B cell (primary cell): ENCODE results near the gene RABGAP1. TPM values are rescaled to one million over a fixed set of nuclear protein-coding genes. Genes with fewer than 3 reads are reported as not detected.

ENCODE experiments used
- ATAC-seq: fragments of 200-7000 bp; cut with Tn5 transposase; one replicate; pipeline ENCODE4 v1.10.0; 2021; ENCODE audit warnings: low read depth, mild to moderate bottlenecking, moderate number of reproducible peaks, moderate library complexity
- CTCF ChIA-PET: fragments of 350-600 bp; sonication (Branson Sonifier 250); formaldehyde crosslinking; loops from one replicate; lab custom pipeline; 2021; ENCODE audit warnings: antibody characterized with exemption, inconsistent platforms; lab: Charles Lee
- POLR2A ChIA-PET: fragments of 350-600 bp; sonication (Branson Sonifier 250); formaldehyde crosslinking; loops from one replicate; lab custom pipeline; 2021; ENCODE audit warnings: antibody characterized with exemption; lab: Charles Lee
- DNase-seq: peaks from one replicate; pipeline ENCODE4 v3.0.0; 2013
- H2AFZ ChIP-seq: 2 replicates; pipeline ENCODE4 v1.6.1; 2012; ENCODE audit warnings: mild to moderate bottlenecking, low read depth, low read length; ENCODE audit not compliant: insufficient read depth, poor library complexity, severe bottlenecking
- H3K27ac ChIP-seq, 2 donors: 1 replicate in 1 of 2; 2 replicates in 1 of 2; pipeline ENCODE4 v1.5.1; 2012 to 2013; ENCODE audit warnings: low read length in 2 of 2, mild to moderate bottlenecking in 2 of 2, moderate library complexity in 1 of 2
- H3K27me3 ChIP-seq, 4 experiments: fragments of 200-600 bp in 1 of 4; sonication (generic) in 1 of 4; replicated peaks in 1 of 4; 1 replicate in 2 of 4; 2 replicates in 2 of 4; pipeline versions ENCODE4 v1.6.1 to v1.7.0; 2013 to 2016; ENCODE audit warnings: low read length in 3 of 4, mild to moderate bottlenecking in 2 of 4, mixed read lengths in 1 of 4, moderate library complexity in 1 of 4; ENCODE audit not compliant: insufficient read depth in 4 of 4, control insufficient read depth in 3 of 4; ENCODE audit errors: control extremely low read depth in 1 of 4
- H3K36me3 ChIP-seq, 2 experiments: replicated peaks in 1 of 2; 1 replicate in 1 of 2; 2 replicates in 1 of 2; pipeline versions ENCODE4 v1.6.1 to v1.7.1; 2013; ENCODE audit warnings: low read length in 1 of 2; ENCODE audit not compliant: insufficient read depth in 2 of 2, control insufficient read depth in 1 of 2; ENCODE audit errors: control extremely low read depth in 1 of 2, extremely low read depth in 1 of 2
- H3K4me1 ChIP-seq, 2 donors: fragments of 200-600 bp in 1 of 2; sonication (generic) in 1 of 2; 1 replicate in 1 of 2; 2 replicates in 1 of 2; pipeline versions ENCODE4 v1.5.1 to v1.6.1; 2013 to 2017; ENCODE audit warnings: low read length in 2 of 2; ENCODE audit not compliant: control insufficient read depth in 2 of 2, insufficient read depth in 2 of 2
- H3K4me2 ChIP-seq: replicated peaks from 2 replicates; pipeline ENCODE3; 2012; ENCODE audit warnings: mild to moderate bottlenecking, low read depth, low read length; ENCODE audit not compliant: poor library complexity, severe bottlenecking
- H3K4me3 ChIP-seq, 5 experiments: fragments of 200-600 bp in 1 of 5; sonication (generic) in 1 of 5; 1 replicate in 3 of 5; 2 replicates in 2 of 5; pipeline versions ENCODE4 v1.5.1 to v1.7.0; 2011 to 2016; ENCODE audit warnings: low read length in 4 of 5, mild to moderate bottlenecking in 4 of 5, low read depth in 2 of 5, control low read depth in 1 of 5, moderate library complexity in 1 of 5; ENCODE audit not compliant: insufficient read depth in 1 of 5; ENCODE audit errors: control extremely low read depth in 1 of 5, extremely low read depth in 1 of 5
- H3K79me2 ChIP-seq: fragments of 200-600 bp; sonication (generic); one replicate; pipeline ENCODE4 v1.6.0; 2016; ENCODE audit warnings: low read length; ENCODE audit not compliant: control insufficient read depth, insufficient read depth
- H3K9ac ChIP-seq: fragments of 200-600 bp; sonication (generic); 2 replicates; pipeline ENCODE4 v1.6.1; 2017; ENCODE audit warnings: mild to moderate bottlenecking, low read length, moderate library complexity
- H3K9me3 ChIP-seq, 3 donors: one replicate each; pipeline versions ENCODE4 v1.6.1 to v1.7.1; 2013; ENCODE audit warnings: low read length in 2 of 3; ENCODE audit not compliant: control insufficient read depth in 2 of 3, insufficient read depth in 1 of 3; ENCODE audit errors: control extremely low read depth in 1 of 3
- H4K20me1 ChIP-seq: 2 replicates; pipeline ENCODE4 v1.6.0; 2012; ENCODE audit warnings: mild to moderate bottlenecking, low read length; ENCODE audit not compliant: insufficient read depth, control insufficient read depth, poor library complexity, severe bottlenecking
- H3K27ac Mint-ChIP-seq: one replicate; pipeline ENCODE4 v1.8.0; 2021; ENCODE audit warnings: mixed read lengths
- H3K27me3 Mint-ChIP-seq: one replicate; pipeline ENCODE4 v1.8.0; 2021; ENCODE audit warnings: mixed read lengths
- H3K4me1 Mint-ChIP-seq: one replicate; pipeline ENCODE4 v1.8.0; 2021; ENCODE audit warnings: mixed read lengths
- H3K4me3 Mint-ChIP-seq: one replicate; pipeline ENCODE4 v1.8.0; 2021; ENCODE audit warnings: mixed read lengths
- H3K9me3 Mint-ChIP-seq: one replicate; pipeline ENCODE4 v1.8.0; 2022; ENCODE audit warnings: mixed read lengths; ENCODE audit not compliant: insufficient read depth
- CTCF ChIP-seq: fragments of 200-600 bp; IDR thresholded peaks from one replicate; pipeline ENCODE4 v1.8.0; 2022; ENCODE audit warnings: antibody characterized with exemption, mild to moderate bottlenecking
- EZH2 ChIP-seq: IDR thresholded peaks from 2 replicates; pipeline ENCODE4 v1.6.1; 2012; ENCODE audit warnings: borderline replicate concordance, low read depth, mild to moderate bottlenecking, moderate library complexity, low read length; ENCODE audit not compliant: insufficient read depth, poor library complexity, severe bottlenecking
- WGBS: methylation state at CpG from one replicate; pipeline ENCODE4 v1.1.5; 2013; ENCODE audit warnings: missing lambda C conversion rate; ENCODE audit not compliant: insufficient coverage; 5-methylcytosine and 5-hydroxymethylcytosine counted together
- intact Hi-C: fragments of 100-400 bp; cut with micrococcal nuclease; formaldehyde crosslinking; loops from one replicate; pipeline ENCODE4 v1.10.0; 2022
- polyA plus RNA-seq: library from polyadenylated mRNA; depleted of rRNA; stranded (reverse); fragments of >200 nt; gene quantifications from 2 replicates; pipeline ENCODE4 v1.2.3, GENCODE V29; 2012
- total RNA-seq, 2 donors: library from RNA; stranded (reverse); fragments of 120-200 nt in 1 of 2; gene quantifications; 1 replicate in 1 of 2; 2 replicates in 1 of 2; pipeline versions ENCODE4 v1.2.3 to v1.2.4, GENCODE V29; 2013 to 2022

Gene RABGAP1
- total and polyA plus RNA-seq, 2 donors (not counting 1 experiment from before 2014, with no cell fraction given), result 13.9 to 81.0 TPM

GRCh38 chr9:123039617-123040219 lies 98.9 kb downstream of the RABGAP1 start:
- intact Hi-C loops, result no loop called here
- ChIA-PET POLR2A (no interaction called here), CTCF (no interaction called here)
- no peak overlapping the region for H3K27ac ChIP-seq
- Mint-ChIP-seq H3K4me3 (no peak overlapping the region), H3K4me1 (peaks cover 7% of the 10 kb centered on the region), H3K27ac (no peak overlapping the region), H3K9me3 (peaks cover 10% of the 10 kb centered on the region), H3K27me3 (no peaks in the 10 kb centered on the region)
- H2AFZ ChIP-seq, result no peak overlapping the region
- 57% methylated on average over 1 of the region's 1 CpG for WGBS
- H3K27me3 ChIP-seq, result no peaks in the 10 kb centered on the region
- H3K4me2 ChIP-seq, result no peak overlapping the region
- DNase-seq, result no peak
- no peak overlapping the region for H3K9ac ChIP-seq
- H3K9me3 ChIP-seq, result no peaks in the 10 kb centered on the region
- ATAC-seq, result no peak
- H4K20me1 ChIP-seq, result no peaks in the 10 kb centered on the region
- H3K4me1 ChIP-seq, result peaks cover 2% of the 10 kb centered on the region in 2 donors
- TF ChIP-seq CTCF (no peak), EZH2 (no peak)
- peaks cover 0 to 6% of the 10 kb centered on the region in 2 experiments for H3K36me3 ChIP-seq
- H3K4me3 ChIP-seq, result no peak overlapping the region
- H3K79me2 ChIP-seq, result no peaks in the 10 kb centered on the region

- Mint-ChIP-seq H3K4me3 (no peak overlapping the region), H3K27me3 (no peaks in the 10 kb centered on the region), H3K27ac (no peak overlapping the region), H3K9me3 (peaks cover 10% of the 10 kb centered on the region), H3K4me1 (no peaks in the 10 kb centered on the region)
- H3K36me3 ChIP-seq, result peaks cover 0 to 6% of the 10 kb centered on the region in 2 experiments
- TF ChIP-seq CTCF, result no peak
- no peak for TF ChIP-seq EZH2
- no peaks in the 10 kb centered on the region for H4K20me1 ChIP-seq
- H3K4me1 ChIP-seq, result no peaks in the 10 kb centered on the region
- WGBS, result no CpG with 5 or more reads among the region's 1 CpG
- DNase-seq, result no peak
- H3K9me3 ChIP-seq, result no peaks in the 10 kb centered on the region
- no peak for ATAC-seq
- H3K4me3 ChIP-seq, result no peak overlapping the region
- H3K79me2 ChIP-seq, result no peaks in the 10 kb centered on the region
- H3K9ac ChIP-seq, result no peak overlapping the region
- H2AFZ ChIP-seq, result no peak overlapping the region
- H3K27me3 ChIP-seq, result no peaks in the 10 kb centered on the region
- intact Hi-C loops, result no loop called here
- no peak overlapping the region for H3K27ac ChIP-seq
- POLR2A ChIA-PET, result no interaction called here
- H3K4me2 ChIP-seq, result no peak overlapping the region
- CTCF ChIA-PET, result no interaction called here
These were observed 100.0 kb downstream of the RABGAP1 start for GRCh38 chr9:123040801-123041200.
